Neural cell (in vitro differentiated cells): ENCODE data around the gene GDI1. TPM values are rescaled to one million over a fixed set of nuclear protein-coding genes. Genes with fewer than 3 reads are reported as not detected.
"Not testable (repeated sequence)": the region's sequence is repeated elsewhere in the genome, so short reads cannot be mapped to it uniquely, and the experiment has no call there.

Experiments used
- H2AFZ ChIP-seq: fragments of 200-600, 300-800 bp; sonication (generic), shearing (Covaris generic); 2 replicates; pipeline ENCODE4 v1.6.0; 2014; ENCODE audit warnings: low read depth, mild to moderate bottlenecking, antibody characterized with exemption, low read length, moderate library complexity
- H3F3A ChIP-seq: fragments of 200-600 bp; shearing (Covaris generic); 2 replicates; pipeline ENCODE4 v1.6.1; 2016; ENCODE audit warnings: mild to moderate bottlenecking, moderate library complexity, mixed read lengths, antibody characterized with exemption, low read length; ENCODE audit not compliant: insufficient read depth, poor library complexity, severe bottlenecking
- H3K27ac ChIP-seq: fragments of 200-600, 300-800 bp; sonication (generic), shearing (Covaris generic); 2 replicates; pipeline ENCODE4 v1.5.1; 2014; ENCODE audit warnings: mild to moderate bottlenecking, low read length, moderate library complexity
- H3K27me3 ChIP-seq: fragments of 300-800, 200-600 bp; sonication (generic), shearing (Covaris generic); 2 replicates; pipeline ENCODE4 v1.6.0; 2014; ENCODE audit warnings: mild to moderate bottlenecking, low read depth, low read length, moderate library complexity; ENCODE audit not compliant: insufficient read depth
- H3K36me3 ChIP-seq: fragments of 300-800, 200-600 bp; sonication (generic), shearing (Covaris generic); 2 replicates; pipeline ENCODE4 v1.5.1; 2014; ENCODE audit warnings: mild to moderate bottlenecking, antibody characterized with exemption, low read length, moderate library complexity; ENCODE audit not compliant: insufficient read depth
- H3K4me2 ChIP-seq: fragments of 300-800, 200-600 bp; sonication (generic), shearing (Covaris generic); 2 replicates; pipeline ENCODE4 v1.6.0; 2014; ENCODE audit warnings: mild to moderate bottlenecking, low read length
- H3K4me3 ChIP-seq: fragments of 300-800, 200-600 bp; sonication (generic), shearing (Covaris generic); 2 replicates; pipeline ENCODE4 v1.5.1; 2014; ENCODE audit warnings: mild to moderate bottlenecking, low read length, moderate library complexity
- H3K79me2 ChIP-seq: fragments of 200-600 bp; shearing (Covaris generic); replicated peaks from 2 replicates; pipeline ENCODE4 v1.6.0; 2014; ENCODE audit warnings: mild to moderate bottlenecking, low read length, moderate library complexity; ENCODE audit not compliant: insufficient read depth
- H3K9ac ChIP-seq: fragments of 300-800, 200-600 bp; sonication (generic), shearing (Covaris generic); 2 replicates; pipeline ENCODE4 v1.6.1; 2016; ENCODE audit warnings: mild to moderate bottlenecking, low read length, mixed read lengths
- H3K9me2 ChIP-seq: fragments of 200-600 bp; shearing (Covaris generic); 2 replicates; pipeline ENCODE4 v1.6.1; 2016; ENCODE audit warnings: mild to moderate bottlenecking, low read length, mixed read lengths; ENCODE audit not compliant: insufficient read depth
- H3K9me3 ChIP-seq: fragments of 200-600, 300-800 bp; sonication (generic), shearing (Covaris generic); 2 replicates; pipeline ENCODE4 v1.6.1; 2016; ENCODE audit warnings: mild to moderate bottlenecking, mixed run types, low read length, moderate library complexity, mixed read lengths
- H4K20me1 ChIP-seq: fragments of 200-600 bp; shearing (Covaris generic); 2 replicates; pipeline ENCODE4 v1.6.1; 2016; ENCODE audit warnings: mild to moderate bottlenecking, mixed run types; ENCODE audit not compliant: insufficient read depth
- CTCF ChIP-seq: fragments of 450-650 bp; IDR thresholded peaks from 2 replicates; pipeline ENCODE4 v1.5.1; 2014; ENCODE audit warnings: antibody characterized with exemption, mild to moderate bottlenecking, moderate library complexity; ENCODE audit not compliant: poor library complexity, severe bottlenecking
- EP300 ChIP-seq: fragments of 450-650 bp; conservative IDR thresholded peaks from 2 replicates; pipeline ENCODE4 v1.6.1; 2014; ENCODE audit warnings: antibody characterized with exemption, mild to moderate bottlenecking, moderate library complexity; ENCODE audit not compliant: poor library complexity, severe bottlenecking
- EZH2 ChIP-seq: fragments of 200-600, 300-800 bp; shearing (Covaris generic), sonication (generic); IDR thresholded peaks from 2 replicates; pipeline ENCODE4 v1.6.1; 2014; ENCODE audit warnings: antibody characterized with exemption, low read length, borderline replicate concordance, mild to moderate bottlenecking; ENCODE audit not compliant: insufficient read depth, poor library complexity, severe bottlenecking
- MXI1 ChIP-seq: fragments of 450-650 bp; conservative IDR thresholded peaks from 2 replicates; pipeline ENCODE4 v1.6.1; 2014; ENCODE audit warnings: antibody characterized with exemption, mild to moderate bottlenecking; ENCODE audit not compliant: poor library complexity, severe bottlenecking
- POLR2AphosphoS5 ChIP-seq: IDR thresholded peaks from 2 replicates; pipeline ENCODE4 v1.6.1; 2012
- RAD21 ChIP-seq: fragments of 450-650 bp; conservative IDR thresholded peaks from 2 replicates; pipeline ENCODE4 v1.6.1; 2014; ENCODE audit warnings: antibody characterized with exemption, mild to moderate bottlenecking, moderate library complexity
- SMC3 ChIP-seq: fragments of 450-650 bp; conservative IDR thresholded peaks from 2 replicates; pipeline ENCODE4 v1.6.1; 2014; ENCODE audit warnings: antibody characterized with exemption, mild to moderate bottlenecking, moderate library complexity; ENCODE audit not compliant: poor library complexity
- TAF1 ChIP-seq: IDR thresholded peaks from 2 replicates; pipeline ENCODE4 v1.6.1; 2012; ENCODE audit warnings: low read depth
- polyA plus RNA-seq: library from polyadenylated mRNA; depleted of rRNA; stranded (reverse); fragments of >200 nt; gene quantifications from 2 replicates; pipeline ENCODE4 v1.2.3, GENCODE V29; 2014
- TF ChIP-seq, protein P1 (sequence below): IDR thresholded peaks from 2 replicates; pipeline ENCODE4 v1.6.1; 2012; ENCODE audit warnings: borderline replicate concordance

The GDI1 gene
- polyA plus RNA-seq, 1 donor from 2014 or later = 370 TPM

DNA sequence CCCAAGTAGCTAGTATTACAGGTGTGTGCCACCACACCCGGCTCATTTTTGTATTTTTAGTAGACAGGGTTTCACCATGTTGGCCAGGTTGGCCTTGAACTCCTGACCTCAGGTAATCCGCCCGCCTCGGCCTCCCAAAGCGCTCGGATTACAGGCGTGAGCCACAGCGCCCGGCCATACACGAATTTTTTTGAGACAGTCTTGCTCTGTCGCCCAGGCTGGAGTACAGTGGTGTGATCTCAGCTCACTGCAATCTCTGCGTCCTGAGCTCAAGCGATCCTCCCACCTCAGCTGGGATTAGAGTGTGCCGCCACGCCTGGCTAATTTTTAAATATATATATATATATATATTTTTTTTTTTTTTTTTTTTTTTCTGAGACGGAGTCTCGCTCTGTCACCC lies 40.6 kb upstream of the GDI1 start:
- not testable (repeated sequence) for H3K36me3 ChIP-seq, H3K9ac ChIP-seq, H3K27ac ChIP-seq, H3K4me2 ChIP-seq, H3K4me3 ChIP-seq, H2AFZ ChIP-seq, H3K27me3 ChIP-seq, H3K9me2 ChIP-seq, H4K20me1 ChIP-seq, H3F3A ChIP-seq, H3K79me2 ChIP-seq, H3K9me3 ChIP-seq

- TF ChIP-seq EZH2 (no peak), POLR2AphosphoS5 (no peak), EP300 (no peak), SMC3 (no peak), CTCF (no peak), MXI1 (no peak), TAF1 (no peak), RAD21 (no peak)
- TF ChIP-seq, protein P1, sequence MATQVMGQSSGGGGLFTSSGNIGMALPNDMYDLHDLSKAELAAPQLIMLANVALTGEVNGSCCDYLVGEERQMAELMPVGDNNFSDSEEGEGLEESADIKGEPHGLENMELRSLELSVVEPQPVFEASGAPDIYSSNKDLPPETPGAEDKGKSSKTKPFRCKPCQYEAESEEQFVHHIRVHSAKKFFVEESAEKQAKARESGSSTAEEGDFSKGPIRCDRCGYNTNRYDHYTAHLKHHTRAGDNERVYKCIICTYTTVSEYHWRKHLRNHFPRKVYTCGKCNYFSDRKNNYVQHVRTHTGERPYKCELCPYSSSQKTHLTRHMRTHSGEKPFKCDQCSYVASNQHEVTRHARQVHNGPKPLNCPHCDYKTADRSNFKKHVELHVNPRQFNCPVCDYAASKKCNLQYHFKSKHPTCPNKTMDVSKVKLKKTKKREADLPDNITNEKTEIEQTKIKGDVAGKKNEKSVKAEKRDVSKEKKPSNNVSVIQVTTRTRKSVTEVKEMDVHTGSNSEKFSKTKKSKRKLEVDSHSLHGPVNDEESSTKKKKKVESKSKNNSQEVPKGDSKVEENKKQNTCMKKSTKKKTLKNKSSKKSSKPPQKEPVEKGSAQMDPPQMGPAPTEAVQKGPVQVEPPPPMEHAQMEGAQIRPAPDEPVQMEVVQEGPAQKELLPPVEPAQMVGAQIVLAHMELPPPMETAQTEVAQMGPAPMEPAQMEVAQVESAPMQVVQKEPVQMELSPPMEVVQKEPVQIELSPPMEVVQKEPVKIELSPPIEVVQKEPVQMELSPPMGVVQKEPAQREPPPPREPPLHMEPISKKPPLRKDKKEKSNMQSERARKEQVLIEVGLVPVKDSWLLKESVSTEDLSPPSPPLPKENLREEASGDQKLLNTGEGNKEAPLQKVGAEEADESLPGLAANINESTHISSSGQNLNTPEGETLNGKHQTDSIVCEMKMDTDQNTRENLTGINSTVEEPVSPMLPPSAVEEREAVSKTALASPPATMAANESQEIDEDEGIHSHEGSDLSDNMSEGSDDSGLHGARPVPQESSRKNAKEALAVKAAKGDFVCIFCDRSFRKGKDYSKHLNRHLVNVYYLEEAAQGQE = no peak
- Histone ChIP-seq H3K9me3 (no peaks in the 10 kb centered on the region), H3K36me3 (no peaks in the 10 kb centered on the region)
Observed at GRCh38 chrX:154396973-154397887, 39.7 kb upstream of the GDI1 start.

More at GRCh38 chrX:154396973-154397887, 39.7 kb upstream of the GDI1 start:
- Histone ChIP-seq H3K9ac (peak overlapping the region; percentile 97), H3K4me2 (peak overlapping the region; percentile 30), H3F3A (no peaks in the 10 kb centered on the region), H2AFZ (no peak overlapping the region), H3K4me3 (peak overlapping the region; percentile 81), H4K20me1 (peaks cover 5% of the 10 kb centered on the region), H3K27ac (peak overlapping the region; percentile 95), H3K9me2 (no peaks in the 10 kb centered on the region), H3K79me2 (peaks cover 4% of the 10 kb centered on the region), H3K27me3 (no peaks in the 10 kb centered on the region)
